CD1c-positive myeloid dendritic cell (primary cell): Measurements from ENCODE around the gene ABL2.
"Not testable (repeated sequence)": the region's sequence is repeated elsewhere in the genome, so short reads cannot be mapped to it uniquely, and the experiment has no call there.

ENCODE experiments used
- DNase-seq: peaks from one replicate; pipeline ENCODE4 v3.0.0-alpha.2; 2016; ENCODE audit errors: extremely low spot score

ABL2 gene

GRCh38 chr1:179169616-179170467 lies 59.6 kb downstream of the ABL2 start:
- DNase-seq, result peak; percentile 41

DNA sequence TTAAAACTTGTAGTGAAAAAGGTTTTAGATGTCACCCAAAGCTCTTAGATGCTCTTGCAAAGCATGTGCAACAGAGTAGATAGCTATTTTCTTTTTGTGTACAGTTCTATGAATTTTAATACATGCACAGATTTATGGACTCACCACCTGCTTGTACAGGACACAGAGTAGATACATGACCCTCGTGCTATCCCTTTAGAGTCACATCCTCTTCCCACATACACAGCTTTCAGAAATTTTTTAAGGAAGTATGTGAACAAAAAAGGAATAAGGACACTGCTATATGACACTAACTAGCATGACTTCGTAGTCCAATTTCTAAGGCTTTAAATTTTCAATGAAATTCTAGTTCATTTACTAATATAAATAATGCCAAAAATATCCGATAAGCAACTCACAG lies 60.9 kb downstream of the ABL2 start:
- peak; percentile 72 for DNase-seq

GRCh38 chr1:179167955-179168354 lies 61.5 kb downstream of the ABL2 start:
- no peak for DNase-seq

DNA sequence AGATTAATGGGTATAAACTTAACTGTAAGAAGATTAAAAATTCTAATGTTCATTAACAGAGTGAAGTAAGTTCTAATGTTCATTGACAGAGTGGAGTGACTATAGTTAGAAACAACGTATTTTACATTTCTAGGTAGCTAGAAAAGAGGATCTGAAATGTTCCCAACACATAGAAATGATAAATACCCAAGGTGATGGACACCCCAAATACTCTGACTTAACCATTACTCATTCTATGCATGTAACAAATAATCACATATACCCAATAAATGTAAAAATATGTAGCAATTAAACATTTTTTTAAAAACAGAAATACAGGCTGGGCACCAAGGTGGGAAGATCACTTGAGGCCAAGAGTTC lies 62.1 kb downstream of the ABL2 start:
- DNase-seq, result no peak

- no peak for DNase-seq
Measured at GRCh38 chr1:179166663-179167417, 62.6 kb downstream of the ABL2 start.

GRCh38 chr1:179164494-179164893 lies 65.0 kb downstream of the ABL2 start:
- no peak for DNase-seq

- DNase-seq, result no peak
Measured at GRCh38 chr1:179156708-179157107, 72.8 kb downstream of the ABL2 start.

- no peak for DNase-seq
Measured at GRCh38 chr1:179156026-179156425, 73.5 kb downstream of the ABL2 start.

DNA sequence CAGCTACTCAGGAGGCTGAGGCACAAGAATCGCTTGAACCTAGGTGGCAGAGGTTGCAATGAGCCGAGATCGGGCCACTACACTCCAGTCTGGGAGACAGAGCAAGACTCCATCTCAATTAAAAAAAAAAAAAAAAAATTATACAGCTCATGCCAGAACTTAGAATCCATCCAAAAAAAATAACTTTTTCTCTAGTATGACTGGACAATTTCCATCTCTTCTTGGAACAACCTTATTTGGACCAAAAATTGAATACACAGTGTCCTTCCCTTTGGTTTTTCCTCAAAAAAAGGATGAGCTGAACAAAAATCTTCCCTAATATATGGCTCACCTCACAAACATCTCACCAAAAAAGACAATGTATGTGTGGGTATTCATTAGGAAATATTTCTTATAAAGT lies 73.9 kb downstream of the ABL2 start:
- no peak for DNase-seq

DNA sequence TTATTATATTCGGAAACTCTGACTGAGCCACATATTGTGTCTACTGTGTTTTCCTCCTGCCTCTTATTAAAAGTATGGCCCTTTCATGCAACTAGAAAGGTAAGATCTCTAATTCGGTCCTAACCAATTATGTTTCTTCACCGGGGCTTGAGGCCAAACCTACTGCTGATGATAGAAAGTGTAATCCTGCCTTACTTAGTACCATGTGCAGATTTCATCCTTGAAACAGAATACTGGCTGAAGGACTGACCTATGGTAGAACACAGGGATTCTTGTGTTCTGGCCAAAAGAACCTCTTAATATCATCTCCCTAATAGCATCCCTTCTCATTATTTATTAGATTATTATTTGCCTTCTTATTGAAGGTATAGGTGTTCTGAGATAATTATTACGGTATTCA lies 75.0 kb downstream of the ABL2 start:
- no peak for DNase-seq

GRCh38 chr1:179153217-179153616 lies 76.3 kb downstream of the ABL2 start:
- no peak for DNase-seq

GRCh38 chr1:179151908-179152682 lies 77.4 kb downstream of the ABL2 start:
- no peak for DNase-seq

DNA sequence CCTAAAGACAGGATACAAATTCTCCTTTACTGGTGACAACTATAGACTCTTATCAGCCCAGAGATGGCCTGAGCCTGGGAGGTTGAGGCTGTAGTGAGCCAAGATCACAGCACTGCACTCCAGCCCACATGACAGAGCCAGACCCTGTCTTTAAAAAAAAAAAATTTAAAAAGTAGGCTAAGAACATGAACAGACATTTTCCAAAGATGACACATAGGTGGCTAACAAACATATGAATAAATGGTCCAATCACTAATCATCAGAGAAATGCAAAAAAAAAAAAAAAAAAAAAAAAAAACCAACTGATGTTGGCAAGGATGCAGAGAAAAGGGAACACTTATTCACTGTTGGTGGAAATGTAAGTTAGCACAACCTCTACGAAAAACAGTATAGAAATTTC lies 82.6 kb downstream of the ABL2 start:
- no peak for DNase-seq

- DNase-seq, result no peak
Measured at GRCh38 chr1:179146476-179146875, 83.0 kb downstream of the ABL2 start.

GRCh38 chr1:179145521-179145920 lies 84.0 kb downstream of the ABL2 start:
- no peak for DNase-seq

DNA sequence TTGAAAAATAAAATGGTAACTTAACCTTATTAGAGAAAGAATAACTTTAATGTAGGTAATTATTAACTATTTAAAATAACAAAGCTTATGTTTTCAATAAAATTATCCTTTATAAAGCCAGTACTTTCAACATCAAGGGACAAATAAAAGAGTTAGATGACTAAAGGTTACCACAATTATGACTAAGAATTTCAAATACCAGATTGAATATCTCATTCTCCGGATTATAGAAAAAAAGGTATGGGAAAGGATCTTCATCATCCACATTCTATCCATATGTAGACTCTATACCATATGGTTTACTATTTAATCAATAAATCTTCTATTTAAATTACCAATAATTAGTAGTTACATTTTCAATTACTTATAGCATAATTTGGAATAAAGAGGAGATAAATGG lies 84.9 kb downstream of the ABL2 start:
- DNase-seq, result no peak

- peak; percentile 54 for DNase-seq
Measured at GRCh38 chr1:179143322-179143721, 86.2 kb downstream of the ABL2 start.

DNA sequence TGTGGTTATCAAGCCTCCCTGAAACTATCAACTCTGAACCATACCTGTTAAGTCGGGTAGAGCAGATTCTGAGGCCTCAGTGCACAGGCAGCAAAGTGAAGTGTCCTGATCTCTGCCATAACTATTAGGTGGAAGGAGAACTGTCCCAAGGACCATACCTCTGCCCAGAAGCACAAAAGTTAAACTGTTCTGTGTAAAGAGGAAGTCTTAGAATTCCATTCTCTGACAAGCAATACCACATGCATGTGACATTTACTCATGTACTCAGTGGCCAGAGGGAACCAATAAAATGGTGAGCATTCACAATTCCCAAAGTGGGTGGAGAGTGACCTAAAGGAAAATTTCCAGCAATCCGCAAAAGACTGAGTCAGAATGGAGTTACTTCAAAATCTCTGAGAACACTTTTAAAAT lies 86.6 kb downstream of the ABL2 start:
- DNase-seq, result peak; percentile 94

GRCh38 chr1:179141592-179142251 lies 87.8 kb downstream of the ABL2 start:
- peak; percentile 91 for DNase-seq

- DNase-seq, result not testable (repeated sequence)
Measured at GRCh38 chr1:179138755-179139154, 90.7 kb downstream of the ABL2 start.

GRCh38 chr1:179137617-179138255 lies 91.7 kb downstream of the ABL2 start:
- DNase-seq, result no peak
